ENCODE data around the gene DUSP22.

DUSP22 gene

GRCh38 chr6:340991-341827, 48.9 kb downstream of the DUSP22 start:
- no peak for DNase-seq

DNA sequence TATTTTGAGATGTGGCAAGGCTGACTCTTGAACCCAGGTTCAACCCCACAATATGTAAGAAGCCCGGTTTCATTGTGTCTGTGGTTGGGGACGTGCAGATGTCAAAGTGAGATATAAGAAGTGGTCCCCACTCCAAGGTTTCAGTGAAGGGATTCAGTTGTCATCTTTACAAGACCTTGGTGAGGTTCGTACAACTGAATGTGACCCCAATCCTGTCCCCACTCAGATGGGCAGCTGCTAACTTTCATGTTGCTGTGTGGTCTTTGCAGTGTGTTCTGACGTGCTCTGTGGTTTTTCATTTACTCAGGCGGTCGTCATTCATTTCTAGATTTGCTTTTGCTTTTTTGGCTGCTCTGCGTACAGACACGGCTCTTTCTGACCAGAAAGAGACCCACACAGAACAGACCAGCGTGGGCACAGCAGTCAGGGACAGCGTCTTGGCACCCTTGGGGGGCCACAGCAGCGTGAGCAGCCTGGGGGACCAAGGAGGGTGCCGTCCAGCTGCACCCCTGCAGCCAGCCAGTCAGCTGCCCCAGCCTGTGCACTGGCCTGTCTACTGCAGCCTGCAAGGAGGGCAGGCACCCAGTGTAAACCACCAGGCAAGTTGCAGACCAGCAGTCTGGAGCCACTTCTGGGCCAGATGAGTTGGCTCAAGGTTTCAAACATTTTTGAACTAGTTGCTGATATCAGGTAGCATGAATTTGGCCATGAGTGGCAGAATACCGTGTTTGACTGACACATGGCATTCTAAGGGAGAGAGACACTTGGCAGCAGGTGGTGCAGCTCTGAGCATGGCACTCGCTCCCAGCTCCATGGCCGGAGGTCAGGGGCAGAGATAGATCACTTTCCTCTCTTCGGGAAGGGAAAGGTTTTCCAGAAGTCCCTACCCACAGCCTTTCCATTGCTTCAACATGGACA, 49.9 kb downstream of the DUSP22 start:
- DNase-seq = no peak

- DNase-seq = no peak
Measured at GRCh38 chr6:342832-343179, 50.5 kb downstream of the DUSP22 start.

- no peak for DNase-seq
Measured at GRCh38 chr6:343226-343935, 51.1 kb downstream of the DUSP22 start.

- no peak for DNase-seq
Measured at GRCh38 chr6:343960-344815, 51.9 kb downstream of the DUSP22 start.

- no peak for DNase-seq
Measured at GRCh38 chr6:344816-345340, 52.6 kb downstream of the DUSP22 start.

- no peak for DNase-seq
Measured at GRCh38 chr6:345747-346385, 53.6 kb downstream of the DUSP22 start.

- DNase-seq = no peak
Measured at GRCh38 chr6:346386-347030, 54.2 kb downstream of the DUSP22 start.

- no peak for DNase-seq
Measured at GRCh38 chr6:347232-347631, 54.9 kb downstream of the DUSP22 start.

GRCh38 chr6:347951-348859, 55.9 kb downstream of the DUSP22 start:
- DNase-seq = no peak

GRCh38 chr6:348860-349396, 56.6 kb downstream of the DUSP22 start:
- DNase-seq = no peak

DNA sequence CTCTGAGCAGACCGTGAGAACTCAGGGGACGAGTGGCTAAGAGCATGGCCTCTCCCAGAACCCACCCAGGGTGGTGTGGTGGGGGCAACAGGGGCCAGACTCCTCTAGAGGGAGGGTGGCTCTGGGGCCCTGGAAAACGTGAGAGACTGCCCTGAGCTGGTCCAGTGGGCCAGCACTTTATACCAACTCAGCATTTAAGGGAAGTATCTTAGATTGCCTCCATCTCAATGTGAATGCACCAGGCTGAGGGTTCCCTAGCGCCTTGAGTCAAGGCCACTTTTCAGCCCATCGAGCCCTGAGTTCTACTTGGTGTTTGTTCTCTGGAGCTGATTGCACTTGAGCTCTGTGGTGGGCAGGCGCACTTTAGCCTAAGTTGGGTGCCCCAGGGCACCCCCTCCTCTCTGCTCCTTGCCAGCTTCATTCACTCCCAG, 57.2 kb downstream of the DUSP22 start:
- no peak for DNase-seq

GRCh38 chr6:350371-350770, 58.1 kb downstream of the DUSP22 start:
- no peak for DNase-seq

- DNase-seq = no peak
Measured at GRCh38 chr6:351011-351866, 59.0 kb downstream of the DUSP22 start.

- no peak for DNase-seq
Measured at GRCh38 chr6:351867-352289, 59.6 kb downstream of the DUSP22 start.

- DNase-seq = no peak
Measured at GRCh38 chr6:352474-352873, 60.2 kb downstream of the DUSP22 start.

DNA sequence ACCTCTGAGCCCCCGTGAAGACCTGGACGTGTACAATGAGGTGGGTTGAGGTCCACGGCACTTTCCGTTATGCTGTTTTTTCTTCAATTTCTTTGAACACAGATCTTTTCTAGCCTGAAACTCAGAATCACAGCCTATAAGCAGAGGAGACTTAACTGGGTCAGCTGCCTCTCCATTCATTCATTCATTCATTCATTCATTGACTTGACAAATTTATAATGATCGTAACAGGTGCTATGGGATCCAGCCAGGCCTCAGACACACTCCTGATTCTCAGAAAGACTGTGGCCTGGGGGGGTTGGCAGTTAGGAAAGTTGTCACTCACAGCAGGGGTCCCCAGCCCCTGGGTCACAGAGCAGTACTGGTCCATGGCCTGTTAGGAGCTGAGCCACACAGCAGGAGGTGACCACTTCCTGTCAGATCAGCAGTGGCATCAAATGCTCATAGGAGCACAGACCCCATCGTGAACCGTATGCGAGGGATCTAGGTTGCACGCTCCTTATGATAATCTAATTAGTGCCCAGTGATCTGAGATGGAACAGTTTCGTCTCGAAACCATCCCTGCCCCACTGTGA, 60.7 kb downstream of the DUSP22 start:
- DNase-seq = no peak
